Esophagus squamous epithelium (tissue), 4 donors: ENCODE measurements around the gene TAS2R4.
"Not testable (repeated sequence)": the region's sequence is repeated elsewhere in the genome, so short reads cannot be mapped to it uniquely, and the experiment has no call there.

ENCODE experiments used
- CTCF ChIP-seq, 6 experiments: fragments of 450-650 bp in 4 of 6; fragments of 200-600 bp in 2 of 6; sonication (generic) in 2 of 6; IDR thresholded peaks; one replicate each; pipeline ENCODE4 v1.5.1; 2016 to 2019; ENCODE audit warnings: antibody characterized with exemption in 6 of 6, mild to moderate bottlenecking in 4 of 6, moderate library complexity in 4 of 6
- POLR2A ChIP-seq, 4 donors: fragments of 450-650 bp; IDR thresholded peaks; one replicate each; pipeline ENCODE4 v1.6.1; 2017; ENCODE audit warnings: antibody characterized with exemption in 4 of 4, mild to moderate bottlenecking in 4 of 4, moderate library complexity in 3 of 4

- TF ChIP-seq CTCF, POLR2A (IDR thresholded peaks at IDR 0.05): not testable (repeated sequence)
These were observed 6.3 kb upstream of the TAS2R4 start for GRCh38 chr7:141770083-141770583.
